ENCODE data around the gene SNX18. TPM values are rescaled to one million over a fixed set of nuclear protein-coding genes. Genes with fewer than 3 reads are reported as not detected.

The SNX18 gene
- total RNA-seq, 5 donors from 2014 or later (not counting 1 experiment from before 2014, with no cell fraction given), result 13.7 to 35.7 (median 31.1) TPM

DNA sequence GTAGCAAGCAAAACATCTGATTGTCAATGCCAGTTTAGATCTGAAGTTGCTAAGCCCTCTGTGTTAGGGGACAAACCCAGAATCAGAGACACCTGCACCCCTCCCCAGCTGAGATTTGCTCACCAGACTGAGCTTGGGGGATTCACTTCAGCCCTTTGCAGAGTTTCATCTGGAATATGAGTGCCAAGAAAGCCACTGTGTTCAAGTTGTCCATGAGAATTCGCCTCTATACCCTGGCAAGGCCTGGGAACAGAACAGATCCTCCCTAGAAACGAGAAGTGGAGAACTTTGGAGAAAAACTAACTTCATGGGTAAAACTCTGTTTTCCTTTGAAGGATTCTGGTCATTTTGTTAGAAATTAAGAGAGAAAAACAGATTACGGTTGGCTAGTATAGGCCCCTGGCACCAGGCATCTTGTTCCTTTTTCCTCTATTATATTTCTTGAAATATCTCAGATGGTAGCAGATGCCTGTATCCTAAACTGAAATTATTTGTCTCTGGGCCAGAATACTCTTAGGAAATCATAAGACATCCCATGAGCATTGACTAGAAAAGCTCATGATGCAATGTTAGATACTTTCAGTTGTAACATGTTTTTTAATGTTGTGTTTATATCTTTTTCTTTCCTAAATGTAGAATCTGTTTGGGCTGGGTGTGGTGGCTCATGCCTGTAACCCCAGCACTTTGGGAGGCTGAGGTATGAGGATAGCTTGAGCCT, 64.4 kb downstream of the SNX18 start:
- Histone ChIP-seq H3K27ac (ENCODE audit: low read length) (no peak overlapping the region), H3K4me3 (ENCODE audit: control insufficient read depth in 1 of 2, extremely low read depth in 1 of 2, low read length in 1 of 2) (no peak overlapping the region), H3K9me3 (no peaks in the 10 kb centered on the region), H3K27me3 (replicated peaks in 1 of 2; ENCODE audit: control insufficient read depth in 2 of 2, extremely low read depth in 1 of 2, insufficient read depth in 2 of 2, low read length in 1 of 2) (peaks cover 0 to 3% of the 10 kb centered on the region in 2 experiments), H3K4me1 (ENCODE audit: control insufficient read depth in 1 of 2, extremely low read depth in 1 of 2, insufficient read depth in 2 of 2, low read length in 2 of 2) (peaks cover 0 to 3% of the 10 kb centered on the region in 2 experiments), H3K36me3 (ENCODE audit: control insufficient read depth in 2 of 2, extremely low read depth in 1 of 2, insufficient read depth in 1 of 2, low read length in 1 of 2) (no peaks in the 10 kb centered on the region)
- H3K27me3 Mint-ChIP-seq, result no peaks in the 10 kb centered on the region
- ATAC-seq (replicated peaks in 1 of 4) (no peak), DNase-seq (no peak)
- ChIA-PET POLR2A (no interaction called here), CTCF (no interaction called here)
- no peak overlapping the region for H3K27ac Mint-ChIP-seq
- peaks cover 0 to 11% (median 6%) of the 10 kb centered on the region in 3 donors for H3K9me3 Mint-ChIP-seq
- peaks cover 4% of the 10 kb centered on the region for H3K36me3 Mint-ChIP-seq
- peaks cover 4 to 17% (median 5%) of the 10 kb centered on the region in 3 donors for H3K4me1 Mint-ChIP-seq
- no CpG with 5 or more reads among the region's 3 CpGs for WGBS (ENCODE audit: insufficient coverage)
- H3K4me3 Mint-ChIP-seq, result no peak overlapping the region

DNA sequence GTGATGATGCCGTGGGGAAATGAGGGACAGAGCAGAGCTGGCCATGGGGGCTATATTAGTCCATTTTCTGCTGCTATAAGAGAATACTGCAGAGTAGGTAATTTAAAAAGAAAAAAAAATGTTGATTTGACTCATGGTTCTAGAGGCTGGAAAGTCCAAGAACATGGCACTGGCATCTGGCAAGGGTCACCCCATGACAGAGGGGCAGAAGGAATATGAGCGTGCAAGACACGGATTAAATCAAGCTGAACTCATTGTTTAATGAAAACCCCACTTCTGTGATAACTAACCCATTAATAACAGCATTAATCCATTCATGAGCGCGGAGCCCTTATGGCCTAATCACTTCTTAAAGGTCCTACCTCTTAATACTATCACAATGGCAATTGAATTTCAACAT, 68.8 kb downstream of the SNX18 start:
- WGBS (ENCODE audit: insufficient coverage), result 100% methylated on average over 2 of the region's 5 CpGs
- POLR2A ChIA-PET, result no interaction called here

DNA sequence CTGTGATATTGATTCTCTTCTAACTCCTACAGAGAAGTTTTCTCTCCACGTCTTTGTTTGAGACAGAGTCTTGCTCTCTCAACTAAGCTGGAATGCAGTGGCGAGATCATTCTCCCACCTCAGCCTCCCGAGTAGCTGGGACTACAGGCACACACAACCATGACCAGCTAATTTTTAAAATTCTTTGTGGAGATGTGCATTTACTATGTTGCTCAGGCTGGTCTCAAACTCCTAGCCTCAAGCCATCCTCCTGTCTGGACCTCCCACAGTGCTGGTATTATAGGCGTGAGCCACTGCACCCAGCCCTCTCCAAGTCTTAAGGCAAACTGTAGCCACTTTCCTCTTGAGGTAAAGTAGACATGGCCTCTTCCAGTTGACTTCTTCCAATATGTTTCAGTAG, 72.2 kb downstream of the SNX18 start:
- H3K4me3 ChIP-seq (ENCODE audit: control insufficient read depth in 1 of 2, extremely low read depth in 1 of 2, low read length in 1 of 2), result no peak overlapping the region
- no peaks in the 10 kb centered on the region for H3K4me1 ChIP-seq (ENCODE audit: control insufficient read depth in 1 of 2, extremely low read depth in 1 of 2, insufficient read depth in 2 of 2, low read length in 2 of 2)
- ATAC-seq (replicated peaks in 1 of 4) (no peak), DNase-seq (no peak)
- Mint-ChIP-seq H3K4me1 (no peaks in the 10 kb centered on the region), H3K36me3 (peaks cover 4% of the 10 kb centered on the region), H3K27me3 (no peaks in the 10 kb centered on the region), H3K9me3 (peaks cover 4 to 16% (median 6%) of the 10 kb centered on the region in 3 donors), H3K4me3 (no peak overlapping the region), H3K27ac (no peak overlapping the region)
- ChIA-PET CTCF (no interaction called here), POLR2A (interaction anchor here (0.7 to 1.0 kb wide), 2 partner anchors 25 to 642 kb away, joined by 3 to 4 read pairs; no protein-coding TSS in a partner anchor)
- H3K27ac ChIP-seq (ENCODE audit: low read length), result no peak overlapping the region
- WGBS (ENCODE audit: insufficient coverage), result no CpG with 5 or more reads among the region's 4 CpGs
- H3K9me3 ChIP-seq, result no peaks in the 10 kb centered on the region
- no peaks in the 10 kb centered on the region for H3K27me3 ChIP-seq (replicated peaks in 1 of 2; ENCODE audit: control insufficient read depth in 2 of 2, extremely low read depth in 1 of 2, insufficient read depth in 2 of 2, low read length in 1 of 2)
- H3K36me3 ChIP-seq (ENCODE audit: control insufficient read depth in 2 of 2, extremely low read depth in 1 of 2, insufficient read depth in 1 of 2, low read length in 1 of 2), result no peaks in the 10 kb centered on the region

More for the DNA sequence above, 68.8 kb downstream of the SNX18 start:
- Histone ChIP-seq H3K4me3 (ENCODE audit: control insufficient read depth in 1 of 2, extremely low read depth in 1 of 2, low read length in 1 of 2) (no peak overlapping the region), H3K27me3 (replicated peaks in 1 of 2; ENCODE audit: control insufficient read depth in 2 of 2, extremely low read depth in 1 of 2, insufficient read depth in 2 of 2, low read length in 1 of 2) (no peaks in the 10 kb centered on the region), H3K4me1 (ENCODE audit: control insufficient read depth in 1 of 2, extremely low read depth in 1 of 2, insufficient read depth in 2 of 2, low read length in 2 of 2) (no peaks in the 10 kb centered on the region), H3K36me3 (ENCODE audit: control insufficient read depth in 2 of 2, extremely low read depth in 1 of 2, insufficient read depth in 1 of 2, low read length in 1 of 2) (no peaks in the 10 kb centered on the region), H3K27ac (ENCODE audit: low read length) (no peak overlapping the region), H3K9me3 (no peaks in the 10 kb centered on the region)
- Mint-ChIP-seq H3K27ac (no peak overlapping the region), H3K9me3 (peaks cover 4 to 16% (median 6%) of the 10 kb centered on the region in 3 donors), H3K36me3 (peaks cover 4% of the 10 kb centered on the region), H3K27me3 (no peaks in the 10 kb centered on the region), H3K4me1 (no peaks in the 10 kb centered on the region), H3K4me3 (no peak overlapping the region)
- CTCF ChIA-PET, result no interaction called here
- DNase-seq, result no peak
- no peak for ATAC-seq (replicated peaks in 1 of 4)

DNA sequence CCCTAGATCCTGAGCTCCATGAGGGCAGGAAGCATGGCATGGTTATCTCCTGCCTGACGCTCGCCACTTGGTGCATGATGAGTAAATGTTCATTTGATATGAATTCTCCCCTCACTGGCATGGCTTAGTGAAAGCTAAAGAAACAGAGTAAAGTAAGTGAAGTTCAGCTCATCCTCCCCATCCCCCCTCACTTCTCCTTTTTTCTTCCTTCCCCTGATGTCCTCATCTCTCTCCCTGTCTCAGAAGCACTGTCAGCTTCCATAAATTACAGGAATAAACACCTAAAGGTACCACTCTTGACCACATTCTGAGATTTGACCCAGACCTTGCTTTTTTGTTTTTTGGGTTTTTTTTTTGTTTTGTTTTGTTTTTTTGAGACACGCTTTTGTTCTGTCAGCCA, 73.3 kb downstream of the SNX18 start:
- Mint-ChIP-seq H3K9me3 (peaks cover 4 to 12% (median 6%) of the 10 kb centered on the region in 3 donors), H3K27me3 (no peaks in the 10 kb centered on the region), H3K4me3 (no peak overlapping the region), H3K4me1 (no peaks in the 10 kb centered on the region), H3K36me3 (peaks cover 4% of the 10 kb centered on the region), H3K27ac (no peak overlapping the region)
- WGBS (ENCODE audit: insufficient coverage), result no CpG with 5 or more reads among the region's 3 CpGs
- H3K27ac ChIP-seq (ENCODE audit: low read length), result no peak overlapping the region
- H3K4me3 ChIP-seq (ENCODE audit: control insufficient read depth in 1 of 2, extremely low read depth in 1 of 2, low read length in 1 of 2), result no peak overlapping the region
- H3K9me3 ChIP-seq, result no peaks in the 10 kb centered on the region
- ChIA-PET CTCF (no interaction called here), POLR2A (no interaction called here)
- H3K4me1 ChIP-seq (ENCODE audit: control insufficient read depth in 1 of 2, extremely low read depth in 1 of 2, insufficient read depth in 2 of 2, low read length in 2 of 2), result no peaks in the 10 kb centered on the region
- no peak for DNase-seq
- no peaks in the 10 kb centered on the region for H3K27me3 ChIP-seq (replicated peaks in 1 of 2; ENCODE audit: control insufficient read depth in 2 of 2, extremely low read depth in 1 of 2, insufficient read depth in 2 of 2, low read length in 1 of 2)
- no peaks in the 10 kb centered on the region for H3K36me3 ChIP-seq (ENCODE audit: control insufficient read depth in 2 of 2, extremely low read depth in 1 of 2, insufficient read depth in 1 of 2, low read length in 1 of 2)
- ATAC-seq (replicated peaks in 1 of 4), result no peak

DNA sequence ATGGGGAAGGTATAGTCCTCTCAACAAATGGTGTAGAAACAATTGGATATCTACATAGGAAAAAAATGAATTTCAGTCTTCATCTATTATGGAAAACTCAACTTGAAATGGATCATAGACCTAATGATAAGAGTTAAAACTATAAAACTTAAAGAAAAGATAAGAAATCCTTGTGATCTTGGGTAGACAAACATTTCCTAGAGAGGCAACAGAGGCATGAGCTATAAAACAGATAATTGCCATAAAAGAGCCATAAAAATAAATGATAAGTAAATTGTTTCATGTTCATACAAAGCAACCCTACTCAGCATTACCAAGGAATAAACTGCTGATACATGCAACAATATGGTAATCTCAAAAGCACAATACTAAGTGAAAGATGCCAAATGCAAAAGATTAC, 76.2 kb downstream of the SNX18 start:
- Histone ChIP-seq H3K9me3 (no peaks in the 10 kb centered on the region), H3K4me3 (ENCODE audit: control insufficient read depth in 1 of 2, extremely low read depth in 1 of 2, low read length in 1 of 2) (no peak overlapping the region), H3K27me3 (replicated peaks in 1 of 2; ENCODE audit: control insufficient read depth in 2 of 2, extremely low read depth in 1 of 2, insufficient read depth in 2 of 2, low read length in 1 of 2) (no peaks in the 10 kb centered on the region), H3K36me3 (ENCODE audit: control insufficient read depth in 2 of 2, extremely low read depth in 1 of 2, insufficient read depth in 1 of 2, low read length in 1 of 2) (no peaks in the 10 kb centered on the region), H3K4me1 (ENCODE audit: control insufficient read depth in 1 of 2, extremely low read depth in 1 of 2, insufficient read depth in 2 of 2, low read length in 2 of 2) (no peaks in the 10 kb centered on the region), H3K27ac (ENCODE audit: low read length) (no peak overlapping the region)
- H3K4me1 Mint-ChIP-seq, result no peaks in the 10 kb centered on the region
- peaks cover 11% of the 10 kb centered on the region for H3K36me3 Mint-ChIP-seq
- ChIA-PET CTCF (no interaction called here), POLR2A (no interaction called here)
- peaks cover 10 to 16% (median 12%) of the 10 kb centered on the region in 3 donors for H3K9me3 Mint-ChIP-seq
- peaks cover 0 to 7% of the 10 kb centered on the region in 2 donors for H3K27me3 Mint-ChIP-seq
- H3K27ac Mint-ChIP-seq, result no peak overlapping the region
- ATAC-seq (replicated peaks in 1 of 4) (no peak), DNase-seq (no peak)
- no peak overlapping the region for H3K4me3 Mint-ChIP-seq

DNA sequence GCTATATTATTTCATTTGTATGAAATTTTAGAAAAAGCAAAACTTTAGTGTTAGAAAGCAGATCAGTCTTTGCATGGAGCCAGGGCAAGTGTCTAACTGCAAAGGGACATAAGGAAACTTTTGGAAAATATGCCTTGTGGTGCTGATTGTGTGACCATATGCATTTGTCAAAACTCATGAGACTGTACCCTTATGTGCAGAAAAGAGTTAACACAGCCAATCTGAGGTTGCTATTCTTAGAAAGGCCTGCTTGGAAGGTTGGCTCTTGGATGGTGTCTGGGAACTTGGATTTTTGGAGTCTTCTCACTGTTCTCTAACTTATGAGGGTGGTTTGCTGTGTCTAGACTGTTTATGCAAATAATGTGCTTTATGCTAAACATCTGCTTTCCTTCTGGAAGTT, 76.6 kb downstream of the SNX18 start:
- POLR2A ChIA-PET, result no interaction called here
- no peaks in the 10 kb centered on the region for H3K27me3 ChIP-seq (replicated peaks in 1 of 2; ENCODE audit: control insufficient read depth in 2 of 2, extremely low read depth in 1 of 2, insufficient read depth in 2 of 2, low read length in 1 of 2)
- CTCF ChIA-PET, result no interaction called here
- Mint-ChIP-seq H3K9me3 (peaks cover 10 to 16% (median 12%) of the 10 kb centered on the region in 3 donors), H3K4me1 (no peaks in the 10 kb centered on the region), H3K27ac (no peak overlapping the region), H3K4me3 (no peak overlapping the region), H3K36me3 (peaks cover 11% of the 10 kb centered on the region), H3K27me3 (peaks cover 0 to 7% of the 10 kb centered on the region in 2 donors)
- no peaks in the 10 kb centered on the region for H3K36me3 ChIP-seq (ENCODE audit: control insufficient read depth in 2 of 2, extremely low read depth in 1 of 2, insufficient read depth in 1 of 2, low read length in 1 of 2)
- H3K9me3 ChIP-seq, result no peaks in the 10 kb centered on the region
- no peak overlapping the region for H3K4me3 ChIP-seq (ENCODE audit: control insufficient read depth in 1 of 2, extremely low read depth in 1 of 2, low read length in 1 of 2)
- no peaks in the 10 kb centered on the region for H3K4me1 ChIP-seq (ENCODE audit: control insufficient read depth in 1 of 2, extremely low read depth in 1 of 2, insufficient read depth in 2 of 2, low read length in 2 of 2)
- H3K27ac ChIP-seq (ENCODE audit: low read length), result no peak overlapping the region
- DNase-seq (no peak), ATAC-seq (replicated peaks in 1 of 4) (no peak)

DNA sequence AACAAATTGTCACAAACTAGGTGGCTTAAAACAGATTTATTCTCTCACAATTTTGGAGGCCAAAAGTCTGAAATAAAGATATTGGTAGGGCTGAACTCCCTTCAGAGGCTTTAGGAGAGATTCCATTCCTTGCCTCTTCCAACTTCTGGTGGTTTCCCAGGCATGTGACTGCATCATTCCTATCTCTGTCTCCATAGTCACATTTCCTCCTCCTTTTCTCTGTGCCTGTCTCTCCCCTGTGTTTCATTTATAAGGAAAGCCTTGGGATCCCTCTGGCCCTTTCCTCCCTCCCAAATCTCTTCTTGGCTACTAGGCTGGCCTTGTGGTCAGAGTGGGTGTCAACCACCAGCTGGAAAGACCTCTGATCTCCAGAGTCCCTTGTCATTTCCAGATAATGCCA, 78.2 kb downstream of the SNX18 start:
- peaks cover 11% of the 10 kb centered on the region for H3K36me3 Mint-ChIP-seq
- H3K4me3 ChIP-seq (ENCODE audit: control insufficient read depth in 1 of 2, extremely low read depth in 1 of 2, low read length in 1 of 2), result no peak overlapping the region
- ATAC-seq (replicated peaks in 1 of 4) (no peak), DNase-seq (no peak)
- H3K36me3 ChIP-seq (ENCODE audit: control insufficient read depth in 2 of 2, extremely low read depth in 1 of 2, insufficient read depth in 1 of 2, low read length in 1 of 2), result no peaks in the 10 kb centered on the region
- no peaks in the 10 kb centered on the region for H3K4me1 Mint-ChIP-seq
- H3K27me3 Mint-ChIP-seq, result peaks cover 0 to 7% of the 10 kb centered on the region in 2 donors
- H3K9me3 ChIP-seq, result no peaks in the 10 kb centered on the region
- no peaks in the 10 kb centered on the region for H3K4me1 ChIP-seq (ENCODE audit: control insufficient read depth in 1 of 2, extremely low read depth in 1 of 2, insufficient read depth in 2 of 2, low read length in 2 of 2)
- H3K4me3 Mint-ChIP-seq, result no peak overlapping the region
- POLR2A ChIA-PET, result no interaction called here
- peaks cover 10 to 16% (median 12%) of the 10 kb centered on the region in 3 donors for H3K9me3 Mint-ChIP-seq
- no peak overlapping the region for H3K27ac ChIP-seq (ENCODE audit: low read length)
- CTCF ChIA-PET, result no interaction called here
- no peak overlapping the region for H3K27ac Mint-ChIP-seq
- H3K27me3 ChIP-seq (replicated peaks in 1 of 2; ENCODE audit: control insufficient read depth in 2 of 2, extremely low read depth in 1 of 2, insufficient read depth in 2 of 2, low read length in 1 of 2), result no peaks in the 10 kb centered on the region

Data from T-cell (primary cell).